Mucosa of descending colon (tissue), 3 donors: ENCODE results near the gene COL1A2. TPM values are rescaled to one million over a fixed set of nuclear protein-coding genes. Genes with fewer than 3 reads are reported as not detected.

Experiments used
- ATAC-seq: fragments of 200-7000 bp; cut with Tn5 transposase; one replicate; pipeline ENCODE4 v1.9.1; 2020; ENCODE audit warnings: mild to moderate bottlenecking, moderate library complexity
- DNase-seq, 3 donors: peaks; one replicate each; pipeline ENCODE4 v3.0.0-alpha.2; 2020
- H3K36me3 ChIP-seq: fragments of 200-600 bp; one replicate; pipeline ENCODE4 v1.8.0; 2021; ENCODE audit warnings: low read depth, mild to moderate bottlenecking
- H3K4me1 ChIP-seq: fragments of 200-600 bp; one replicate; pipeline ENCODE4 v1.8.0; 2021; ENCODE audit warnings: low read depth, mild to moderate bottlenecking
- H3K4me3 ChIP-seq: fragments of 200-600 bp; one replicate; pipeline ENCODE4 v1.8.0; 2021; ENCODE audit warnings: mild to moderate bottlenecking
- H3K9me3 ChIP-seq: fragments of 200-600 bp; one replicate; pipeline ENCODE4 v1.8.0; 2021; ENCODE audit warnings: mild to moderate bottlenecking
- intact Hi-C, 2 donors: fragments of 100-400 bp; cut with DNase I in 1 of 2; cut with micrococcal nuclease in 1 of 2; formaldehyde crosslinking; loops; one replicate each; pipeline versions ENCODE4 v1.11.0 to v1.11.1; 2022; cut with DNase I, micrococcal nuclease
- total RNA-seq, 3 donors: library from RNA; stranded (reverse); fragmentation: NEBNext Ultra II Directional in 2 of 3; extraction: Animal tissue kit (Norgen Biotek cat#: 25700) in 2 of 3; gene quantifications; one replicate each; pipeline versions ENCODE4 v1.2.1 to v1.2.4, GENCODE V29; 2021 to 2023
- TF ChIP-seq, protein P1 (sequence below): fragments of 200-600 bp; IDR thresholded peaks from one replicate; pipeline ENCODE4 v1.8.0; 2022; ENCODE audit warnings: antibody characterized with exemption, mild to moderate bottlenecking
- donor health status: DM: no; HTN: no; CAD: no; lungs with moderate emphysema.
- donor health status: DM: no; HTN: no; CAD: no.
- donor health status: DM: no; HTN: yes; CAD: no.

Gene COL1A2
- total RNA-seq, 3 donors from 2014 or later = 35.1 to 176 (median 155) TPM

DNA sequence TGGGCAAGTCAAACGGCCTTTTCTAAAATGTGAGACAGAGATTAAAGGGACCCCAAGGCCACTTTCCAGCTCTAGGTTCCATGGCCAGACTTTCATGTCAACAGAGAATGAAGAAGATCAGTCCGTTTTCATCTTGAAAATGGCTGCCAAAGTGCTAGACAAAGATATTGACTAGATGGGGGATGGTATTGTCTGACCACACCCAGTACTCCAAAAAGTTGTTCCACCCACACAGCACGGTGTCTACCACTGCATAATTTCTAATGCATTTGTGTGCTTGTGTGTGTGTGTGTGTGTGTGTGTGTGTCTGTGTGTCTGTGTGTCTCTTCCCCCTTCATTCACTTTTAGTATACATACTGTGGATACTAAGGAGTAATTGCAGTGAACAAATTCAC lies 1.3 kb downstream of the COL1A2 start:
- intact Hi-C loops = loop anchor here in 1 of 2 donors (10.0 kb wide), 1 partner anchor 101 kb away; no protein-coding TSS in a partner anchor
- ATAC-seq = peak; percentile 26
- DNase-seq = no peak
- Histone ChIP-seq H3K36me3 (no peaks in the 10 kb centered on the region), H3K4me3 (no peak overlapping the region), H3K4me1 (no peaks in the 10 kb centered on the region), H3K9me3 (no peaks in the 10 kb centered on the region)
- TF ChIP-seq, protein P1, sequence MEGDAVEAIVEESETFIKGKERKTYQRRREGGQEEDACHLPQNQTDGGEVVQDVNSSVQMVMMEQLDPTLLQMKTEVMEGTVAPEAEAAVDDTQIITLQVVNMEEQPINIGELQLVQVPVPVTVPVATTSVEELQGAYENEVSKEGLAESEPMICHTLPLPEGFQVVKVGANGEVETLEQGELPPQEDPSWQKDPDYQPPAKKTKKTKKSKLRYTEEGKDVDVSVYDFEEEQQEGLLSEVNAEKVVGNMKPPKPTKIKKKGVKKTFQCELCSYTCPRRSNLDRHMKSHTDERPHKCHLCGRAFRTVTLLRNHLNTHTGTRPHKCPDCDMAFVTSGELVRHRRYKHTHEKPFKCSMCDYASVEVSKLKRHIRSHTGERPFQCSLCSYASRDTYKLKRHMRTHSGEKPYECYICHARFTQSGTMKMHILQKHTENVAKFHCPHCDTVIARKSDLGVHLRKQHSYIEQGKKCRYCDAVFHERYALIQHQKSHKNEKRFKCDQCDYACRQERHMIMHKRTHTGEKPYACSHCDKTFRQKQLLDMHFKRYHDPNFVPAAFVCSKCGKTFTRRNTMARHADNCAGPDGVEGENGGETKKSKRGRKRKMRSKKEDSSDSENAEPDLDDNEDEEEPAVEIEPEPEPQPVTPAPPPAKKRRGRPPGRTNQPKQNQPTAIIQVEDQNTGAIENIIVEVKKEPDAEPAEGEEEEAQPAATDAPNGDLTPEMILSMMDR = no peak

DNA sequence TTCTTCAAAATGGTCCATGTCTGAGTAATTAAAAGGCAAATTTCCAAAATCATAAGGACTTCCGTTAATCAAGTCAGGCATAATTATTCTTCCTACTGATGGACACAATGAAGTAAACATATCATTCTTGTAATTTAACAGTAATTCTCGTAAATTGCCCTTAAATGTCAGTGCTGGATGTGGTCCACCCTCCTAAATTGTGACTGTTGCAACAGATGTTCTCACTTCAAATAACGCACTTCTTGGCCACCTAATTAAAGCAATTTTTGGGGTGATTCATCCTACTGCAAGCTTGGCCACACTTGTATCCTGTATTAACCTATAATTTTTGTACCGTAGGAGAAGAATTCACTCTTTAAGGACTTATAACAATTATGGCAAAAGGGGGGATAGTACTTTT lies 1.9 kb downstream of the COL1A2 start:
- no peaks in the 10 kb centered on the region for H3K36me3 ChIP-seq
- no peak overlapping the region for H3K4me3 ChIP-seq
- DNase-seq (no peak), ATAC-seq (no peak)
- TF ChIP-seq, protein P1 = no peak
- no peaks in the 10 kb centered on the region for H3K9me3 ChIP-seq
- H3K4me1 ChIP-seq = no peaks in the 10 kb centered on the region
- intact Hi-C loops = loop anchor here in 1 of 2 donors (10.0 kb wide), 1 partner anchor 102 kb away; no protein-coding TSS in a partner anchor

DNA sequence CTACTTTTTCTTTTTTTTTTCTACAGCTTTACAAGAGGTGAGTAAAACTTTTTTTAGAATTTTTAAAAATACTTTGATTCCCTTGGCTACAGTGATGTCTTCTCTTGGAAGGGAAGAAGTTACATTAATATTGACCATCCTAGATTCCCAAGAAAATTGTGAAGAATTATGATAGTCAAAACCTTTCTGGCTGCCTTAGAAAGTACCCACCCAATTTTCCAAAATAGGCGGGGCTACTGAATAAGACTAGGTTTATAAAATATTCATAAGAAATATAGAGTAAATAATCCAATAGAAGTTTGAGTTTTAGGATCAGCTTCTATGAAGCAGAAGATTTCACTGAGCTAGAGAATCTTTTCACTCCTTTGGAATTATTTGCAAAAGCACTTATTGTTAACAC lies 3.0 kb downstream of the COL1A2 start:
- intact Hi-C loops = loop anchor here in 1 of 2 donors (10.0 kb wide), 1 partner anchor 103 kb away; no protein-coding TSS in a partner anchor
- DNase-seq (no peak), ATAC-seq (no peak)
- H3K4me1 ChIP-seq = no peaks in the 10 kb centered on the region
- TF ChIP-seq, protein P1 = no peak
- H3K4me3 ChIP-seq = no peak overlapping the region
- H3K36me3 ChIP-seq = no peaks in the 10 kb centered on the region
- H3K9me3 ChIP-seq = no peaks in the 10 kb centered on the region

DNA sequence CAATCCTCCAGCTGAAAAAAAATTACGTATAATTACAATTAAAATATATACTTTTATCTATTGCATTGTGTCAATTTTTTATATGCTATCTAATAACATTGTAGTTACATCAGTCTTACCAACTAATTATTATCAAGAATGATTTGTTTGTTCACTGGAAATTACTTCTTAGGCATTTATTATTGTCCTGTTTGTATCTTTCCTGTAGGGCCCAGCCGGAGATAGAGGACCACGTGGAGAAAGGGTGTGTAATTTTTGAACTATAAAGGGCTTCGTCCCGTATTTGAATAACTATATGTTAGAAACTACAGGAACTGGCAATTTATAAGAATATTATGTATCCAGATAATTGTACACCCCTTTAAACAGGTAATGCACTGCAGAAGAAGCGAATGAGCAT lies 4.1 kb downstream of the COL1A2 start:
- no peaks in the 10 kb centered on the region for H3K36me3 ChIP-seq
- TF ChIP-seq, protein P1 = no peak

DNA sequence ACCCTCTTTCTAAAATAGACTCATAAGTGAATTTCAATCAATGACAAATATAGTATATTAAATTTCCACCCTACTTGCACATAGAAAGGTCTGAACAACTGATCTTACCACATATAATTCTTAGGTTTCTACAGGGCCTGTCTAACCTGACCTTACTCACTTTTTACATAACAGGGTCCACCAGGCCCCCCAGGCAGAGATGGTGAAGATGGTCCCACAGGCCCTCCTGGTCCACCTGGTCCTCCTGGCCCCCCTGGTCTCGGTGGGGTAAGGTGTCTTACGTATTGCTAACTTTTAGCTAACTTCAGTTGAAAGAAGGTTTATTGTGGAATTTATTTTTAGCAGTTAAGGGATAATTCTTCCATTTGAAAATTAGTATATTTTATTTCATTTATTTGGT lies 5.3 kb downstream of the COL1A2 start:
- no peaks in the 10 kb centered on the region for H3K9me3 ChIP-seq
- H3K4me3 ChIP-seq = no peak overlapping the region
- TF ChIP-seq, protein P1 = no peak
- DNase-seq = no peak
- no peaks in the 10 kb centered on the region for H3K36me3 ChIP-seq
- no peaks in the 10 kb centered on the region for H3K4me1 ChIP-seq
- intact Hi-C loops = no loop called here
- ATAC-seq = no peak

More for the DNA sequence above, 4.1 kb downstream of the COL1A2 start:
- Histone ChIP-seq H3K4me1 (no peaks in the 10 kb centered on the region), H3K4me3 (no peak overlapping the region), H3K9me3 (no peaks in the 10 kb centered on the region)
- DNase-seq = no peak
- intact Hi-C loops = loop anchor here in 1 of 2 donors (10.0 kb wide), 1 partner anchor 104 kb away; no protein-coding TSS in a partner anchor
- no peak for ATAC-seq
